Colonic mucosa (tissue), 4 donors: ENCODE results near the gene SYDE2. TPM values are rescaled to one million over a fixed set of nuclear protein-coding genes. Genes with fewer than 3 reads are reported as not detected.
A peak's percentile ranks its signal among the peaks of the same experiment; 100 is the strongest.

Source experiments
- DNase-seq: peaks from one replicate; pipeline ENCODE4 v3.0.0-alpha.2; 2020
- H3K27ac ChIP-seq: fragments of 200-600 bp; one replicate; pipeline ENCODE4 v1.8.0; 2021
- H3K27me3 ChIP-seq: fragments of 200-600 bp; one replicate; pipeline ENCODE4 v1.8.0; 2021
- H3K36me3 ChIP-seq: fragments of 200-600 bp; one replicate; pipeline ENCODE4 v1.8.0; 2021
- H3K4me1 ChIP-seq: fragments of 200-600 bp; one replicate; pipeline ENCODE4 v1.8.0; 2021; ENCODE audit warnings: mild to moderate bottlenecking
- H3K4me3 ChIP-seq: fragments of 200-600 bp; one replicate; pipeline ENCODE4 v1.8.0; 2021
- H3K9ac ChIP-seq, 2 donors: one replicate each; pipeline ENCODE4 v1.7.0; 2013; ENCODE audit warnings: control low read depth in 2 of 2, low read depth in 2 of 2, low read length in 2 of 2
- H3K9me3 ChIP-seq: fragments of 200-600 bp; one replicate; pipeline ENCODE4 v1.8.0; 2021
- intact Hi-C: fragments of 100-400 bp; cut with DNase I; formaldehyde crosslinking; loops from one replicate; pipeline ENCODE4 v1.14.1; 2022
- total RNA-seq, 2 donors: library from RNA; stranded (reverse); fragmentation: NEBNext Ultra II Directional in 1 of 2; extraction: Animal tissue kit (Norgen Biotek cat#: 25700) in 1 of 2; gene quantifications; one replicate each; pipeline ENCODE4 v1.2.1, GENCODE V29; 2021
- TF ChIP-seq, protein P1 (sequence below): fragments of 200-600 bp; IDR thresholded peaks from one replicate; pipeline ENCODE4 v1.8.0; 2022; ENCODE audit warnings: antibody characterized with exemption, mild to moderate bottlenecking
- donor health status: healthy.
- donor health status: DM: no; HTN: no; CAD: no.
- donor health status: DM: no; HTN: no; CAD: no.

The SYDE2 gene
- total RNA-seq, 2 donors from 2014 or later, result 6.5 to 14.6 TPM

DNA sequence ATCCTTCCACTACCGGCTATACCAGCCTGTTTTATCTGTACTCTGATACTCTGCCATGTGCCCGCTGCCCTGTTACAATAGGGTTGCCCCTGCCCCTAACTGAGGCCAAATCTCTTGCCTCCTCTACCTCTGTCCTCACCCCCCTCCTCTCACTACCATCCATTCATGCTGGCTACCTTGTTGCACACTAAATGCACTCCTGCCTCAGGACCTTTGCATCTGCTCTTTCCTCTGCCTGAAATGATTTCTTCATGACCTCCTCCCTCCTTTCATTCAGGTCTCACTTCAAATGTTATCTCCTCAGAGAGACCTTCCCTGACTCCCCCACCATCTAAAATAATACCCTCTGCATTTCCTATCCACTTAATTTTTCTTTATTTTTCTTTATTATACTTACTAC is 7.7 kb upstream of the SYDE2 start:
- no peak overlapping the region for H3K4me3 ChIP-seq
- no peaks in the 10 kb centered on the region for H3K4me1 ChIP-seq
- TF ChIP-seq, protein P1, sequence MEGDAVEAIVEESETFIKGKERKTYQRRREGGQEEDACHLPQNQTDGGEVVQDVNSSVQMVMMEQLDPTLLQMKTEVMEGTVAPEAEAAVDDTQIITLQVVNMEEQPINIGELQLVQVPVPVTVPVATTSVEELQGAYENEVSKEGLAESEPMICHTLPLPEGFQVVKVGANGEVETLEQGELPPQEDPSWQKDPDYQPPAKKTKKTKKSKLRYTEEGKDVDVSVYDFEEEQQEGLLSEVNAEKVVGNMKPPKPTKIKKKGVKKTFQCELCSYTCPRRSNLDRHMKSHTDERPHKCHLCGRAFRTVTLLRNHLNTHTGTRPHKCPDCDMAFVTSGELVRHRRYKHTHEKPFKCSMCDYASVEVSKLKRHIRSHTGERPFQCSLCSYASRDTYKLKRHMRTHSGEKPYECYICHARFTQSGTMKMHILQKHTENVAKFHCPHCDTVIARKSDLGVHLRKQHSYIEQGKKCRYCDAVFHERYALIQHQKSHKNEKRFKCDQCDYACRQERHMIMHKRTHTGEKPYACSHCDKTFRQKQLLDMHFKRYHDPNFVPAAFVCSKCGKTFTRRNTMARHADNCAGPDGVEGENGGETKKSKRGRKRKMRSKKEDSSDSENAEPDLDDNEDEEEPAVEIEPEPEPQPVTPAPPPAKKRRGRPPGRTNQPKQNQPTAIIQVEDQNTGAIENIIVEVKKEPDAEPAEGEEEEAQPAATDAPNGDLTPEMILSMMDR, result no peak
- no peak for DNase-seq
- H3K9me3 ChIP-seq, result no peaks in the 10 kb centered on the region
- H3K9ac ChIP-seq, result no peak overlapping the region
- no peaks in the 10 kb centered on the region for H3K27me3 ChIP-seq
- intact Hi-C loops, result no loop called here
- H3K27ac ChIP-seq, result no peak overlapping the region
- H3K36me3 ChIP-seq, result no peaks in the 10 kb centered on the region

DNA sequence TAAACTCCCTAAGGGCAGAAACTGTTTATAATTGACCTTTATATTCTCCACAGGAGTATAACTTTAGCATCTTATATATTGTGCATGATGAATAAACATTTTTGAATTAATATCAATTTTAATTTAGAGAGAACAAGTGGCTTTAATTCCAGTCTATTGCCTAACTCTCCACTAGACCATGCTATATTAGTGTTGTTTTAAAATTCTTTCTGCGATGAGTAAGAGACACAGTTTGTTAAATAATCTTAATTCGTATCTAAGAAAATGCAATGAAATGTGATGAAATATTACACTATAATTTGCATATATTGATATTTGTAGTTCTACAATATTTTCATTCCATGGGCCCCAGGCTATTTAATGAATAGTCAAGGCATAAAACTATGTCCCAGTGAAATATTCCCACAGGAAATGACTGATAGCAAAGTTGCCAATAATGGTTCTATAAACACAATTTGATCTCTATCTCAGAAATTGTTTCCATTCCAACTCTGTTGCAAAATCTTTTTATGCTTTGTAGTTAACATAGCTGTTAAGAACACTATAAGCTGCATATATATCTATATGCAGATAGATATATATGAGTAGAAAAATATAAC is 2.9 kb upstream of the SYDE2 start:
- intact Hi-C loops, result no loop called here
- no peaks in the 10 kb centered on the region for H3K36me3 ChIP-seq

DNA sequence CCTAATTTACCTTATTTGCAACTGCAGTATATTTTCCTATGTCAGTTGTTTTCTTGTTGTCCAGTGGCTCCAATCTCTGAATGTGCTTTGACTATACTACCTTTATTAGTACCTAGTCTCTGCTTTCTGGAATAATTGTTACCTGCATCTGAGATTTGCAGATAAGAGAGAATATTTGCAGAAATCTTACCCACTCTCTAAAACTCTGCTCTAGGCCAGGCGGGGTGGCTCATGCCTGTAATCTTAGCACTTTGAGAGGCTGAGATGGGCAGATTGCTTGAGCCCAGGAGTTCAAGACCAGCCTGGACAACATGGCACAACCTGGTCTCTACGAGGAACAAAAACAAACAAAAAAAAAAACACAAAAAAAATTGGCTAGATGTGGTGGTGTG is 2.0 kb upstream of the SYDE2 start:
- TF ChIP-seq, protein P1, result no peak
- intact Hi-C loops, result no loop called here
- H3K36me3 ChIP-seq, result no peaks in the 10 kb centered on the region
- H3K27ac ChIP-seq, result no peak overlapping the region
- DNase-seq, result no peak
- H3K27me3 ChIP-seq, result no peaks in the 10 kb centered on the region
- H3K9me3 ChIP-seq, result no peaks in the 10 kb centered on the region
- no peak overlapping the region for H3K4me3 ChIP-seq
- no peak overlapping the region for H3K9ac ChIP-seq
- no peaks in the 10 kb centered on the region for H3K4me1 ChIP-seq

More for the DNA sequence above, 2.9 kb upstream of the SYDE2 start:
- Histone ChIP-seq H3K27ac (no peak overlapping the region), H3K4me1 (no peaks in the 10 kb centered on the region), H3K9me3 (no peaks in the 10 kb centered on the region), H3K4me3 (no peak overlapping the region), H3K27me3 (no peaks in the 10 kb centered on the region), H3K9ac (no peak overlapping the region)
- TF ChIP-seq, protein P1, result no peak
- DNase-seq, result no peak

DNA sequence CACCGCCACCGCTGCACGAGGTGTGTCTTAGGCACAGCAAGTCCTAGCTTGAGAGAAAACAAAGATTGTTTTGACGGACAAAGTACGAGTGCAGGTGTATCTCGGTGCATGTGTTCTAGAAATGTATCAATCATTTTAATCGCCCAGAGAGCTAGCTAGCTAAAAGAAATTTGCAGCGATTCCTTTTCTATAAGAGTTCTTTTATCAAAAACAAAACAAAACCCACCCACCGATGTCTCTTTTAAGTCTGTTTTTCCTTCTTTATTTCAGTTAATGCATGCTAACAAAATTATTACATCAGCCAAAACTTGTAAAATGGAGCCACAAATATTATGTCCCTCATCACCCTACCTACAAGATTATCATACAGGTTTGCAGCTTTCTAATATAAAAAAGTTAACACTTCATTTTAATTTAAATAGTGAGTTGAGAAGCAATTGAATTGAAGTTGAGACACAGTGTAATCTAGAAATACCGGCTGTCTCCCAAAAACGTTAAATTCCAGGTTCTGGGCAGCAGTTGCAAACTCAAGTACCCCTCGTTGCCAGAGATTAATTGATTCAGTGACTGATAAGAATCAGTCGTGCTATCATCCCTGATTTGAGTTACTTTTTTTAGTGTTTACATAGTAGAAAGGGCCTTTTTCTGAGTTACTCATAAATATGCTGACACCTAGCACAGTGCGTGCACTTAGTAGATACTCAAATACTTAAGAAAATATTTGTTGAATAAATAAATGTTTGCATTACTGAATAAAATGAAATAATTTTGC is 1.5 kb upstream of the SYDE2 start:
- intact Hi-C loops, result no loop called here
- H3K27me3 ChIP-seq, result no peaks in the 10 kb centered on the region

DNA sequence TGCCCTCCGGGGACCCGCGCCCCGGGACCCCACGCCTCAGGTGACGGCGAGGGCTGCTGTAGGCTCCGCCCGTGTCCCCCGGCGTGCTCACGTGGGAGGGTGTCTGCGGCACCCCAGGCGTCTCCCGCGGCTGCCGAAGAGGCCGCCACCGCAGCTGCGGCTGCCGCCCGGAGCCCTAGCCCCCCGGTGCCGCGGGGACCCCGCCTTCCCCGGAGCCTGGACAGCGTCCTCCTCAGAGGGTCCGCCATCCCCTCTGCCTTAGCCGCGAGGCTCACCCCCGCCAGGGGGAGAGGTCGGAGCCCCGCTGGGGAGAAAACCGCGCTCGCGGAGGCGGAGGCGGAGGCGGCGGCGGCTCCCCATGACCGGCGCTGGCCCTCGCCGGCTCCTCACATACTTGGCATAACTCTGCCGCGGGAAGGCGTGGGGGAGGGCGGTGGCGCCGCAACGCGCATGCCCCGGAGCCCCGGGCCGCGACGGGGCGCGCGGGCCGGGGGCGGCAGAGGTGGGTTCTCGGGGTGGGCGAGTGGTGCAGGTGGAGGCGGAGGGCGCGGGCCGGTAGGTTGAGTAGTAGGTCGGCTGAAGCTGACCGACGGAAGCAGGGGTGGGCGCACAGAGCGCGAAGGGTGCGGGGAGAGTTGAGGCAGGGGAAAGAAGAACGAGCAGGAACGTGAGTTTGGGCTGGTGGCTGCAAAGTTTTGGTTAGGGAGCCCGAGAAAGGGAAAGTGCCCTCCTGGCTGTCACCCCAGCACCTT is 700 bp upstream of the SYDE2 start:
- Histone ChIP-seq H3K4me3 (peak overlapping the region; percentile 81), H3K9ac (peak overlapping the region; percentile 84 to 95), H3K27me3 (no peaks in the 10 kb centered on the region), H3K36me3 (no peaks in the 10 kb centered on the region), H3K4me1 (no peaks in the 10 kb centered on the region), H3K9me3 (no peaks in the 10 kb centered on the region), H3K27ac (peak overlapping the region; percentile 97)
- intact Hi-C loops, result no loop called here
- TF ChIP-seq, protein P1, result no peak
- peak; percentile 77 for DNase-seq

More for the DNA sequence above, 1.5 kb upstream of the SYDE2 start:
- no peaks in the 10 kb centered on the region for H3K9me3 ChIP-seq
- H3K9ac ChIP-seq, result peak overlapping the region; percentile 84 to 95
- H3K4me1 ChIP-seq, result no peaks in the 10 kb centered on the region
- peak overlapping the region; percentile 97 for H3K27ac ChIP-seq
- TF ChIP-seq, protein P1, result no peak
- no peaks in the 10 kb centered on the region for H3K36me3 ChIP-seq
- no peak for DNase-seq
- peak overlapping the region; percentile 81 for H3K4me3 ChIP-seq
